Epithelial cell of esophagus (primary cell): ENCODE measurements around the gene ADAM12.

ENCODE experiments used
- DNase-seq: peaks from one replicate; pipeline ENCODE4 v3.0.0; 2010; ENCODE audit warnings: low read depth
- H3K4me3 ChIP-seq: 2 replicates; pipeline ENCODE4 v1.5.1; 2011; ENCODE audit warnings: mild to moderate bottlenecking, low read length, control low read depth
- CTCF ChIP-seq: IDR thresholded peaks from 2 replicates; pipeline ENCODE4 v1.5.1; 2011; ENCODE audit warnings: low read depth, mild to moderate bottlenecking, low read length, control low read depth, inconsistent platforms; ENCODE audit not compliant: insufficient read depth; ENCODE audit errors: missing control alignments

Gene ADAM12

GRCh38 chr10:126286256-126286780 lies 102.0 kb downstream of the ADAM12 start:
- TF ChIP-seq CTCF = no peak
- no peak for DNase-seq
- H3K4me3 ChIP-seq = no peak overlapping the region

- no peak for DNase-seq
- no peak overlapping the region for H3K4me3 ChIP-seq
- no peak for TF ChIP-seq CTCF
Measured at GRCh38 chr10:126283307-126283706, 105.0 kb downstream of the ADAM12 start.

GRCh38 chr10:126278851-126279250 lies 109.4 kb downstream of the ADAM12 start:
- no peak overlapping the region for H3K4me3 ChIP-seq
- no peak for TF ChIP-seq CTCF
- DNase-seq = no peak

- no peak for TF ChIP-seq CTCF
- DNase-seq = no peak
- no peak overlapping the region for H3K4me3 ChIP-seq
Measured at GRCh38 chr10:126277181-126277580, 111.1 kb downstream of the ADAM12 start.

- H3K4me3 ChIP-seq = no peak overlapping the region
- TF ChIP-seq CTCF = no peak
- DNase-seq = no peak
Measured at GRCh38 chr10:126272526-126272925, 115.8 kb downstream of the ADAM12 start.

- H3K4me3 ChIP-seq = no peak overlapping the region
- DNase-seq = peak; percentile 23
- no peak for TF ChIP-seq CTCF
Measured at GRCh38 chr10:126270111-126270510, 118.2 kb downstream of the ADAM12 start.
